ENCODE measurements around the gene RALGPS2. TPM values are rescaled to one million over a fixed set of nuclear protein-coding genes. Genes with fewer than 3 reads are reported as not detected.
"Not testable (repeated sequence)": the region's sequence is repeated elsewhere in the genome, so short reads cannot be mapped to it uniquely, and the experiment has no call there.

RALGPS2 gene
- total RNA-seq, 1 experiment from 2014 or later, result 41.4 TPM

- DNase-seq, result no peak
- Histone ChIP-seq H3K36me3 (replicated peaks; ENCODE audit: control insufficient read depth, insufficient read depth, low read length) (no peaks in the 10 kb centered on the region; the same call in 1 of the 2 replicates), H3K4me3 (ENCODE audit: insufficient read depth, low read depth, low read length) (no peak overlapping the region), H3K27me3 (ENCODE audit: control insufficient read depth, insufficient read depth, low read length) (no peaks in the 10 kb centered on the region)
These were observed 119.4 kb downstream of the RALGPS2 start for GRCh38 chr1:178844436-178844835.

GRCh38 chr1:178846306-178846705 lies 121.3 kb downstream of the RALGPS2 start:
- H3K27me3 ChIP-seq (ENCODE audit: control insufficient read depth, insufficient read depth, low read length), result no peaks in the 10 kb centered on the region
- H3K36me3 ChIP-seq (replicated peaks; ENCODE audit: control insufficient read depth, insufficient read depth, low read length), result no peaks in the 10 kb centered on the region; the same call in 1 of the 2 replicates
- no peak for DNase-seq
- H3K4me3 ChIP-seq (ENCODE audit: insufficient read depth, low read depth, low read length), result no peak overlapping the region

GRCh38 chr1:178847396-178847849 lies 122.4 kb downstream of the RALGPS2 start:
- DNase-seq, result no peak
- Histone ChIP-seq H3K27me3 (ENCODE audit: control insufficient read depth, insufficient read depth, low read length) (no peaks in the 10 kb centered on the region), H3K4me3 (ENCODE audit: insufficient read depth, low read depth, low read length) (no peak overlapping the region), H3K36me3 (replicated peaks; ENCODE audit: control insufficient read depth, insufficient read depth, low read length) (no peaks in the 10 kb centered on the region; the same call in 1 of the 2 replicates)

- not testable (repeated sequence) for DNase-seq; H3K27me3 ChIP-seq (ENCODE audit: control insufficient read depth, insufficient read depth, low read length); H3K4me3 ChIP-seq (ENCODE audit: insufficient read depth, low read depth, low read length); H3K36me3 ChIP-seq (replicated peaks; ENCODE audit: control insufficient read depth, insufficient read depth, low read length)
These were observed 122.9 kb downstream of the RALGPS2 start for GRCh38 chr1:178847919-178848318.

GRCh38 chr1:178849918-178850317 lies 124.9 kb downstream of the RALGPS2 start:
- no peak overlapping the region for H3K4me3 ChIP-seq (ENCODE audit: insufficient read depth, low read depth, low read length)
- no peaks in the 10 kb centered on the region for H3K27me3 ChIP-seq (ENCODE audit: control insufficient read depth, insufficient read depth, low read length)
- H3K36me3 ChIP-seq (replicated peaks; ENCODE audit: control insufficient read depth, insufficient read depth, low read length), result no peaks in the 10 kb centered on the region; the same call in 1 of the 2 replicates
- no peak for DNase-seq

GRCh38 chr1:178857126-178857525 lies 132.1 kb downstream of the RALGPS2 start:
- no peaks in the 10 kb centered on the region for H3K27me3 ChIP-seq (ENCODE audit: control insufficient read depth, insufficient read depth, low read length)
- H3K4me3 ChIP-seq (ENCODE audit: insufficient read depth, low read depth, low read length), result no peak overlapping the region
- no peaks in the 10 kb centered on the region for H3K36me3 ChIP-seq (replicated peaks; ENCODE audit: control insufficient read depth, insufficient read depth, low read length)
- DNase-seq, result no peak

- no peak overlapping the region for H3K4me3 ChIP-seq (ENCODE audit: insufficient read depth, low read depth, low read length)
- no peak for DNase-seq
- no peaks in the 10 kb centered on the region for H3K27me3 ChIP-seq (ENCODE audit: control insufficient read depth, insufficient read depth, low read length)
- no peaks in the 10 kb centered on the region for H3K36me3 ChIP-seq (replicated peaks; ENCODE audit: control insufficient read depth, insufficient read depth, low read length)
These were observed 137.4 kb downstream of the RALGPS2 start for GRCh38 chr1:178862416-178862815.

- H3K36me3 ChIP-seq (replicated peaks; ENCODE audit: control insufficient read depth, insufficient read depth, low read length), result no peaks in the 10 kb centered on the region
- DNase-seq, result no peak
- H3K27me3 ChIP-seq (ENCODE audit: control insufficient read depth, insufficient read depth, low read length), result no peaks in the 10 kb centered on the region
- H3K4me3 ChIP-seq (ENCODE audit: insufficient read depth, low read depth, low read length), result no peak overlapping the region
These were observed 137.8 kb downstream of the RALGPS2 start for GRCh38 chr1:178862864-178863263.

- no peaks in the 10 kb centered on the region for H3K36me3 ChIP-seq (replicated peaks; ENCODE audit: control insufficient read depth, insufficient read depth, low read length)
- no peaks in the 10 kb centered on the region for H3K27me3 ChIP-seq (ENCODE audit: control insufficient read depth, insufficient read depth, low read length)
- H3K4me3 ChIP-seq (ENCODE audit: insufficient read depth, low read depth, low read length), result no peak overlapping the region
- no peak for DNase-seq
These were observed 139.3 kb downstream of the RALGPS2 start for GRCh38 chr1:178864326-178864725.

GRCh38 chr1:178867670-178868069 lies 142.6 kb downstream of the RALGPS2 start:
- no peaks in the 10 kb centered on the region for H3K36me3 ChIP-seq (replicated peaks; ENCODE audit: control insufficient read depth, insufficient read depth, low read length)
- DNase-seq, result no peak
- H3K4me3 ChIP-seq (ENCODE audit: insufficient read depth, low read depth, low read length), result no peak overlapping the region
- no peaks in the 10 kb centered on the region for H3K27me3 ChIP-seq (ENCODE audit: control insufficient read depth, insufficient read depth, low read length)

GRCh38 chr1:178868706-178869105 lies 143.7 kb downstream of the RALGPS2 start:
- no peaks in the 10 kb centered on the region for H3K27me3 ChIP-seq (ENCODE audit: control insufficient read depth, insufficient read depth, low read length)
- no peak overlapping the region for H3K4me3 ChIP-seq (ENCODE audit: insufficient read depth, low read depth, low read length)
- no peak for DNase-seq
- H3K36me3 ChIP-seq (replicated peaks; ENCODE audit: control insufficient read depth, insufficient read depth, low read length), result no peaks in the 10 kb centered on the region

GRCh38 chr1:178869119-178869697 lies 144.2 kb downstream of the RALGPS2 start:
- Histone ChIP-seq H3K36me3 (replicated peaks; ENCODE audit: control insufficient read depth, insufficient read depth, low read length) (no peaks in the 10 kb centered on the region), H3K4me3 (ENCODE audit: insufficient read depth, low read depth, low read length) (no peak overlapping the region), H3K27me3 (ENCODE audit: control insufficient read depth, insufficient read depth, low read length) (no peaks in the 10 kb centered on the region)
- peak; percentile 10 for DNase-seq

GRCh38 chr1:178870221-178870620 lies 145.2 kb downstream of the RALGPS2 start:
- Histone ChIP-seq H3K4me3 (ENCODE audit: insufficient read depth, low read depth, low read length) (no peak overlapping the region), H3K36me3 (replicated peaks; ENCODE audit: control insufficient read depth, insufficient read depth, low read length) (no peaks in the 10 kb centered on the region), H3K27me3 (ENCODE audit: control insufficient read depth, insufficient read depth, low read length) (no peaks in the 10 kb centered on the region)
- no peak for DNase-seq

- DNase-seq, result no peak
- Histone ChIP-seq H3K27me3 (ENCODE audit: control insufficient read depth, insufficient read depth, low read length) (no peaks in the 10 kb centered on the region), H3K4me3 (ENCODE audit: insufficient read depth, low read depth, low read length) (no peak within 1 kb of the TSS), H3K36me3 (replicated peaks; ENCODE audit: control insufficient read depth, insufficient read depth, low read length) (no peaks in the 10 kb centered on the region)
These were observed 145.9 kb downstream of the RALGPS2 start, which contains the start of gene ANGPTL1 for GRCh38 chr1:178870944-178871343. Gene ANGPTL1, minus strand, starts transcription at chr1:178871077. Its CDS starts 5,301 bp downstream, at chr1:178865776.

GRCh38 chr1:178871551-178872320 lies 146.7 kb downstream of the RALGPS2 start:
- H3K27me3 ChIP-seq (ENCODE audit: control insufficient read depth, insufficient read depth, low read length), result no peaks in the 10 kb centered on the region
- no peak overlapping the region for H3K4me3 ChIP-seq (ENCODE audit: insufficient read depth, low read depth, low read length)
- no peaks in the 10 kb centered on the region for H3K36me3 ChIP-seq (replicated peaks; ENCODE audit: control insufficient read depth, insufficient read depth, low read length)
- DNase-seq, result no peak
